Measurements from ENCODE around the gene NIN.

GRCh38 chr14:50756300-50756699 is 74.7 kb downstream of the NIN start:
- TF ChIP-seq USF1 (IDR thresholded peaks at IDR 0.05), result no peak
- TF ChIP-seq CREB1 (IDR thresholded peaks at IDR 0.05; ENCODE audit: low read depth), result no peak
- no peak for TF ChIP-seq NFIC (IDR thresholded peaks at IDR 0.05)

Measured in Ishikawa (cell line).